Measurements from ENCODE around the gene MRPS2. TPM values are rescaled to one million over a fixed set of nuclear protein-coding genes. Genes with fewer than 3 reads are reported as not detected.

Gene MRPS2
- total RNA-seq, 1 experiment from 2014 or later, result 84.4 TPM

GRCh38 chr9:135474915-135475314 lies 25.6 kb upstream of the MRPS2 start:
- Histone ChIP-seq H3K9me2 (ENCODE audit: insufficient read depth) (no peaks in the 10 kb centered on the region), H3K79me2 (ENCODE audit: low read depth) (peaks cover 22% of the 10 kb centered on the region), H3K27me3 (ENCODE audit: insufficient read depth, low read depth) (no peaks in the 10 kb centered on the region), H4K20me1 (ENCODE audit: insufficient read depth) (0 out of 2 replicates have a peak, but pooled peaks cover 4% of the 10 kb centered on the region), H3K4me3 (no peak overlapping the region), H2AFZ (no peak overlapping the region), H3K36me3 (ENCODE audit: low read depth) (no peaks in the 10 kb centered on the region), H3K4me1 (replicated peaks; ENCODE audit: insufficient read depth) (peaks cover 30% of the 10 kb centered on the region), H3K4me2 (no peak overlapping the region), H3K27ac (no peak overlapping the region), H3F3A (ENCODE audit: insufficient read depth, low read depth) (peaks cover 21% of the 10 kb centered on the region; the same call in 1 of the 2 replicates), H3K9me3 (ENCODE audit: insufficient read depth, low read depth) (no peaks in the 10 kb centered on the region)
- POLR2A ChIA-PET (ENCODE audit: unreplicated experiment), result no interaction called here
- TF ChIP-seq CTCF (conservative IDR thresholded peaks at IDR 0.05) (no peak), EZH2 (IDR thresholded peaks at IDR 0.05; ENCODE audit: low read depth) (no peak)
- no peak for DNase-seq
- no TSS peak for BruUV-seq (replicated peaks)
- intact Hi-C loops (cut with micrococcal nuclease; ENCODE audit: unreplicated experiment), result no loop called here
- CTCF ChIA-PET, result no interaction called here

- Histone ChIP-seq H3K4me3 (no peak overlapping the region), H4K20me1 (ENCODE audit: insufficient read depth) (0 out of 2 replicates have a peak, but pooled peaks cover 5% of the 10 kb centered on the region), H2AFZ (no peak overlapping the region), H3K4me2 (no peak overlapping the region), H3K79me2 (ENCODE audit: low read depth) (peaks cover 37% of the 10 kb centered on the region), H3K9me2 (ENCODE audit: insufficient read depth) (no peaks in the 10 kb centered on the region), H3K27me3 (ENCODE audit: insufficient read depth, low read depth) (no peaks in the 10 kb centered on the region), H3K4me1 (replicated peaks; ENCODE audit: insufficient read depth) (peaks cover 31% of the 10 kb centered on the region), H3K27ac (no peak overlapping the region), H3F3A (ENCODE audit: insufficient read depth, low read depth) (peaks cover 21% of the 10 kb centered on the region; the same call in 1 of the 2 replicates), H3K36me3 (ENCODE audit: low read depth) (no peaks in the 10 kb centered on the region), H3K9me3 (ENCODE audit: insufficient read depth, low read depth) (no peaks in the 10 kb centered on the region)
- no TSS peak for BruUV-seq (replicated peaks)
- POLR2A ChIA-PET (ENCODE audit: unreplicated experiment), result interaction anchor here (0.6 kb wide), 1 partner anchor 22 kb away, joined by 4 read pairs; no protein-coding TSS in a partner anchor
- no peak for TF ChIP-seq CTCF (conservative IDR thresholded peaks at IDR 0.05)
- CTCF ChIA-PET, result no interaction called here
- intact Hi-C loops (cut with micrococcal nuclease; ENCODE audit: unreplicated experiment), result no loop called here
- DNase-seq, result peak in 1 of 2 experiments; percentile 55
Observed at GRCh38 chr9:135476561-135477355, 23.7 kb upstream of the MRPS2 start.

GRCh38 chr9:135478191-135478590 lies 22.3 kb upstream of the MRPS2 start:
- H3K27ac ChIP-seq, result peak overlapping the region; percentile 45; the same call in 1 of the 2 replicates
- H2AFZ ChIP-seq, result no peak overlapping the region
- H3K27me3 ChIP-seq (ENCODE audit: insufficient read depth, low read depth), result no peaks in the 10 kb centered on the region
- ChIA-PET CTCF (no interaction called here), POLR2A (ENCODE audit: unreplicated experiment) (no interaction called here)
- peak overlapping the region; percentile 83 for H3K4me2 ChIP-seq
- no peaks in the 10 kb centered on the region for H3K9me3 ChIP-seq (ENCODE audit: insufficient read depth, low read depth)
- DNase-seq, result no peak
- peak overlapping the region; percentile 62 for H3K4me3 ChIP-seq
- peaks cover 49% of the 10 kb centered on the region for H3K79me2 ChIP-seq (ENCODE audit: low read depth)
- H3F3A ChIP-seq (ENCODE audit: insufficient read depth, low read depth), result peaks cover 21% of the 10 kb centered on the region; the same call in 1 of the 2 replicates
- no peak for TF ChIP-seq CTCF (conservative IDR thresholded peaks at IDR 0.05)
- no peak for TF ChIP-seq EZH2 (IDR thresholded peaks at IDR 0.05; ENCODE audit: low read depth)
- no TSS peak for BruUV-seq (replicated peaks)
- H4K20me1 ChIP-seq (ENCODE audit: insufficient read depth), result peaks cover 9% of the 10 kb centered on the region; the same call in 1 of the 2 replicates
- intact Hi-C loops (cut with micrococcal nuclease; ENCODE audit: unreplicated experiment), result no loop called here
- H3K9me2 ChIP-seq (ENCODE audit: insufficient read depth), result no peaks in the 10 kb centered on the region
- no peaks in the 10 kb centered on the region for H3K36me3 ChIP-seq (ENCODE audit: low read depth)
- peaks cover 31% of the 10 kb centered on the region for H3K4me1 ChIP-seq (replicated peaks; ENCODE audit: insufficient read depth)
